Activated naive CD8-positive, alpha-beta T cell treated with anti-CD3 and anti-CD28 coated beads for 36 hours (primary cell): ENCODE data around the gene CD9. TPM values are rescaled to one million over a fixed set of nuclear protein-coding genes. Genes with fewer than 3 reads are reported as not detected.

Experiments used
- DNase-seq: peaks from one replicate; pipeline ENCODE4 v3.0.0; 2021
- H3K27ac Mint-ChIP-seq: one replicate; pipeline ENCODE4 v1.8.0; 2022; ENCODE audit warnings: mild to moderate bottlenecking, moderate library complexity, mixed read lengths
- H3K27me3 Mint-ChIP-seq: one replicate; pipeline ENCODE4 v1.8.0; 2022; ENCODE audit warnings: mild to moderate bottlenecking, mixed read lengths
- H3K36me3 Mint-ChIP-seq: one replicate; pipeline ENCODE4 v1.8.0; 2021; ENCODE audit warnings: mild to moderate bottlenecking, mixed read lengths
- H3K4me1 Mint-ChIP-seq: one replicate; pipeline ENCODE4 v1.8.0; 2021; ENCODE audit warnings: mixed read lengths
- H3K4me3 Mint-ChIP-seq: one replicate; pipeline ENCODE4 v1.8.0; 2022; ENCODE audit warnings: mild to moderate bottlenecking, moderate library complexity, mixed read lengths
- H3K9me3 Mint-ChIP-seq: one replicate; pipeline ENCODE4 v1.8.0; 2022; ENCODE audit warnings: mixed read lengths
- total RNA-seq, 2 experiments: library from RNA; stranded (reverse); gene quantifications; one replicate each; pipeline ENCODE4 v1.2.3, GENCODE V29; 2021

The CD9 gene
- total RNA-seq, 2 experiments from 2014 or later: 16.2 to 18.1 TPM

GRCh38 chr12:6216581-6216980 lies 16.4 kb downstream of the CD9 start:
- no peak overlapping the region for H3K27ac Mint-ChIP-seq
- H3K4me3 Mint-ChIP-seq: no peak overlapping the region

GRCh38 chr12:6218347-6218925 lies 18.2 kb downstream of the CD9 start:
- Mint-ChIP-seq H3K27me3 (no peaks in the 10 kb centered on the region), H3K4me3 (no peak overlapping the region), H3K9me3 (no peaks in the 10 kb centered on the region), H3K36me3 (no peaks in the 10 kb centered on the region), H3K27ac (no peak overlapping the region), H3K4me1 (peaks cover 28% of the 10 kb centered on the region)
- no peak for DNase-seq

More at GRCh38 chr12:6216581-6216980, 16.4 kb downstream of the CD9 start:
- no peaks in the 10 kb centered on the region for H3K36me3 Mint-ChIP-seq
- H3K9me3 Mint-ChIP-seq: no peaks in the 10 kb centered on the region
- peaks cover 33% of the 10 kb centered on the region for H3K4me1 Mint-ChIP-seq
- H3K27me3 Mint-ChIP-seq: no peaks in the 10 kb centered on the region
- no peak for DNase-seq

GRCh38 chr12:6219980-6220379 lies 19.8 kb downstream of the CD9 start:
- no peak for DNase-seq
- no peaks in the 10 kb centered on the region for H3K36me3 Mint-ChIP-seq
- H3K27ac Mint-ChIP-seq: no peak overlapping the region
- peaks cover 28% of the 10 kb centered on the region for H3K4me1 Mint-ChIP-seq
- no peaks in the 10 kb centered on the region for H3K9me3 Mint-ChIP-seq
- no peaks in the 10 kb centered on the region for H3K27me3 Mint-ChIP-seq
- H3K4me3 Mint-ChIP-seq: no peak overlapping the region

GRCh38 chr12:6221146-6221545 lies 20.9 kb downstream of the CD9 start:
- Mint-ChIP-seq H3K27ac (no peak overlapping the region), H3K4me1 (peaks cover 23% of the 10 kb centered on the region), H3K27me3 (no peaks in the 10 kb centered on the region), H3K36me3 (no peaks in the 10 kb centered on the region), H3K9me3 (no peaks in the 10 kb centered on the region), H3K4me3 (no peak overlapping the region)
- DNase-seq: no peak

- no peak for DNase-seq
- no peaks in the 10 kb centered on the region for H3K9me3 Mint-ChIP-seq
- H3K27me3 Mint-ChIP-seq: no peaks in the 10 kb centered on the region
- no peak overlapping the region for H3K4me3 Mint-ChIP-seq
- H3K27ac Mint-ChIP-seq: no peak overlapping the region
- no peaks in the 10 kb centered on the region for H3K36me3 Mint-ChIP-seq
- H3K4me1 Mint-ChIP-seq: peaks cover 15% of the 10 kb centered on the region
Observed at GRCh38 chr12:6222078-6222654, 22.0 kb downstream of the CD9 start.

GRCh38 chr12:6223545-6223944 lies 23.3 kb downstream of the CD9 start:
- H3K27ac Mint-ChIP-seq: no peak overlapping the region
- no peak for DNase-seq
- no peaks in the 10 kb centered on the region for H3K27me3 Mint-ChIP-seq
- no peaks in the 10 kb centered on the region for H3K9me3 Mint-ChIP-seq
- H3K4me3 Mint-ChIP-seq: no peak overlapping the region
- peaks cover 9% of the 10 kb centered on the region for H3K4me1 Mint-ChIP-seq
- no peaks in the 10 kb centered on the region for H3K36me3 Mint-ChIP-seq

GRCh38 chr12:6224550-6224949 lies 24.4 kb downstream of the CD9 start:
- H3K36me3 Mint-ChIP-seq: no peaks in the 10 kb centered on the region
- H3K27me3 Mint-ChIP-seq: no peaks in the 10 kb centered on the region
- no peak for DNase-seq
- H3K27ac Mint-ChIP-seq: no peak overlapping the region
- peaks cover 7% of the 10 kb centered on the region for H3K4me1 Mint-ChIP-seq
- H3K9me3 Mint-ChIP-seq: no peaks in the 10 kb centered on the region
- H3K4me3 Mint-ChIP-seq: no peak overlapping the region

- Mint-ChIP-seq H3K4me1 (peaks cover 14% of the 10 kb centered on the region), H3K27ac (no peak overlapping the region), H3K27me3 (no peaks in the 10 kb centered on the region), H3K36me3 (no peaks in the 10 kb centered on the region), H3K9me3 (no peaks in the 10 kb centered on the region), H3K4me3 (no peak overlapping the region)
- no peak for DNase-seq
Observed at GRCh38 chr12:6225630-6226001, 25.4 kb downstream of the CD9 start.

GRCh38 chr12:6226002-6226678 lies 25.9 kb downstream of the CD9 start:
- H3K27ac Mint-ChIP-seq: no peak overlapping the region
- peaks cover 17% of the 10 kb centered on the region for H3K4me1 Mint-ChIP-seq
- no peak for DNase-seq
- no peak overlapping the region for H3K4me3 Mint-ChIP-seq
- H3K9me3 Mint-ChIP-seq: no peaks in the 10 kb centered on the region
- no peaks in the 10 kb centered on the region for H3K36me3 Mint-ChIP-seq
- H3K27me3 Mint-ChIP-seq: no peaks in the 10 kb centered on the region

- Mint-ChIP-seq H3K9me3 (no peaks in the 10 kb centered on the region), H3K27me3 (no peaks in the 10 kb centered on the region), H3K36me3 (no peaks in the 10 kb centered on the region), H3K27ac (no peak overlapping the region), H3K4me3 (no peak overlapping the region), H3K4me1 (peaks cover 22% of the 10 kb centered on the region)
- DNase-seq: no peak
Observed at GRCh38 chr12:6226679-6227051, 26.5 kb downstream of the CD9 start.

- Mint-ChIP-seq H3K27me3 (no peaks in the 10 kb centered on the region), H3K4me3 (no peak overlapping the region), H3K27ac (no peak overlapping the region), H3K36me3 (no peaks in the 10 kb centered on the region), H3K9me3 (no peaks in the 10 kb centered on the region), H3K4me1 (peaks cover 34% of the 10 kb centered on the region)
- DNase-seq: no peak
Observed at GRCh38 chr12:6228535-6229223, 28.5 kb downstream of the CD9 start.

- peaks cover 34% of the 10 kb centered on the region for H3K4me1 Mint-ChIP-seq
- H3K36me3 Mint-ChIP-seq: no peaks in the 10 kb centered on the region
- H3K27ac Mint-ChIP-seq: peak overlapping the region; percentile 94
- no peaks in the 10 kb centered on the region for H3K27me3 Mint-ChIP-seq
- no peaks in the 10 kb centered on the region for H3K9me3 Mint-ChIP-seq
- no peak overlapping the region for H3K4me3 Mint-ChIP-seq
- no peak for DNase-seq
Observed at GRCh38 chr12:6229224-6230218, 29.3 kb downstream of the CD9 start.

- H3K27ac Mint-ChIP-seq: peak overlapping the region; percentile 94
- no peaks in the 10 kb centered on the region for H3K9me3 Mint-ChIP-seq
- H3K36me3 Mint-ChIP-seq: no peaks in the 10 kb centered on the region
- peaks cover 34% of the 10 kb centered on the region for H3K4me1 Mint-ChIP-seq
- peak; percentile 72 for DNase-seq
- H3K4me3 Mint-ChIP-seq: peak overlapping the region; percentile 62
- no peaks in the 10 kb centered on the region for H3K27me3 Mint-ChIP-seq
Observed at GRCh38 chr12:6230321-6231110, 30.3 kb downstream of the CD9 start.
